ENCODE data around the gene COL5A1. TPM values are rescaled to one million over a fixed set of nuclear protein-coding genes. Genes with fewer than 3 reads are reported as not detected.

The COL5A1 gene
- total RNA-seq, 2 donors from 2014 or later: 10.9 to 22.0 TPM

DNA sequence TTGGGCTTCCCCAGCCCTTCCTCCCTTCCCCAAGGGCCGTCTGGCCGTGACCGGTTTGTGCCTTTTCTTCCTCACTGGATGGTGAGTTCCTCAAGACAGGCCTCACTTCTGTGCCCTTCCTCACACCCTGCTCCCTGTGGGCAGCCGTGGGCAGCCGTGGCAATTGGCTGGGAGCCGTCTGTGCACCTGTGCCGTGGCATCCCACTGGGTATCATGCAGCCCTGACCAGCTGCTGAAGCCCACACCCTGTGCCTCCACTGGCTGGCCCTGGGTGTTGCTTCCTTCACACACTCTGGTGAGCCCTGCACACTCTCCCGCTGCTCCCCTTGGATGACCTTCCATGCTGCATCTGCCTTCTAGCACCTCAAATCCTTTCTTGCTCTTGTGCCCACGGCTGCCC is 100.2 kb downstream of the COL5A1 start:
- H3K36me3 ChIP-seq: peaks cover 10% of the 10 kb centered on the region
- H3K27ac ChIP-seq: no peak overlapping the region
- no peak for DNase-seq (ENCODE audit: low spot score)
- H3K4me1 ChIP-seq: peaks cover 0 to 11% of the 10 kb centered on the region in 2 donors
- no peaks in the 10 kb centered on the region for H3K9me3 ChIP-seq
- TF ChIP-seq, protein P1, sequence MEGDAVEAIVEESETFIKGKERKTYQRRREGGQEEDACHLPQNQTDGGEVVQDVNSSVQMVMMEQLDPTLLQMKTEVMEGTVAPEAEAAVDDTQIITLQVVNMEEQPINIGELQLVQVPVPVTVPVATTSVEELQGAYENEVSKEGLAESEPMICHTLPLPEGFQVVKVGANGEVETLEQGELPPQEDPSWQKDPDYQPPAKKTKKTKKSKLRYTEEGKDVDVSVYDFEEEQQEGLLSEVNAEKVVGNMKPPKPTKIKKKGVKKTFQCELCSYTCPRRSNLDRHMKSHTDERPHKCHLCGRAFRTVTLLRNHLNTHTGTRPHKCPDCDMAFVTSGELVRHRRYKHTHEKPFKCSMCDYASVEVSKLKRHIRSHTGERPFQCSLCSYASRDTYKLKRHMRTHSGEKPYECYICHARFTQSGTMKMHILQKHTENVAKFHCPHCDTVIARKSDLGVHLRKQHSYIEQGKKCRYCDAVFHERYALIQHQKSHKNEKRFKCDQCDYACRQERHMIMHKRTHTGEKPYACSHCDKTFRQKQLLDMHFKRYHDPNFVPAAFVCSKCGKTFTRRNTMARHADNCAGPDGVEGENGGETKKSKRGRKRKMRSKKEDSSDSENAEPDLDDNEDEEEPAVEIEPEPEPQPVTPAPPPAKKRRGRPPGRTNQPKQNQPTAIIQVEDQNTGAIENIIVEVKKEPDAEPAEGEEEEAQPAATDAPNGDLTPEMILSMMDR (IDR thresholded peaks at IDR 0.05): no peak
- no peak overlapping the region for H3K4me3 ChIP-seq
- no peaks in the 10 kb centered on the region for H3K27me3 ChIP-seq

DNA sequence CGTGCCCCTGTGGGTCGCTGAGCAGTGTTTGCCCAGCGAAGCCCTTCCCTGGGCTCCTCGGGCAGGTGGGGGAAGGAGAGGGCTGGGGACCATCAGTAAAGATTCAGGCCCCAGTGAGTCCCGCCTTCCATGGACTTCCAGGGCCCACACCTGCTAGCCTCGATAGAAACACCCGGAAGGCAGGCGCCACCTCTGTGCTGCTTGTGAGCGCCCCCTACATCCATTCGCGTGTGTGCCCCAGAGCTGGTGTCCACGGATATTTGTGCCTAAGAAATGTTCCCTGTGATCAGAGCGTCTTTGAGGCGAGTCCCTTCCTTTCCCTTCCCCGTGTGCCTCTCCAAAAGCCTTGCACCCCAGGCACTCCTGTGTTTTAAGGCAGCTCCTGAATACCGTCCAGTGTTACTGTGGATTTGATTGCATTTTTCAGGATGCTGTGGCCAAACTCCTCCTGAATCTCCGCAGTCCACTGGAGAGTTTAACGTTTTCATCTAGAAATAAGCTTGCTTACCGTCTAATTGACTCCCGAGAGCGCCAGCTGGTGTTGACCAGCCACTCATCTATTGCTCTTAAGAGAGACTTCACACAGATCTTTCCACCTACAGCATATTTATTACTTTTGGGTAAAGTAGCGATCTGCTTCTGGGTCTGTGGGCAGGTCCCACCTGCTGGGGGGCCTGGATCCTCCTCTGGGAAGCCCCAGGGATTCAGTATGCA is 101.4 kb downstream of the COL5A1 start:
- TF ChIP-seq, protein P1 (IDR thresholded peaks at IDR 0.05): no peak
- no peaks in the 10 kb centered on the region for H3K27me3 ChIP-seq
- H3K9me3 ChIP-seq: no peaks in the 10 kb centered on the region
- no peak overlapping the region for H3K27ac ChIP-seq
- H3K4me1 ChIP-seq: peaks cover 0 to 5% of the 10 kb centered on the region in 2 donors
- H3K36me3 ChIP-seq: peaks cover 10% of the 10 kb centered on the region
- H3K4me3 ChIP-seq: no peak overlapping the region
- no peak for DNase-seq (ENCODE audit: low spot score)

DNA sequence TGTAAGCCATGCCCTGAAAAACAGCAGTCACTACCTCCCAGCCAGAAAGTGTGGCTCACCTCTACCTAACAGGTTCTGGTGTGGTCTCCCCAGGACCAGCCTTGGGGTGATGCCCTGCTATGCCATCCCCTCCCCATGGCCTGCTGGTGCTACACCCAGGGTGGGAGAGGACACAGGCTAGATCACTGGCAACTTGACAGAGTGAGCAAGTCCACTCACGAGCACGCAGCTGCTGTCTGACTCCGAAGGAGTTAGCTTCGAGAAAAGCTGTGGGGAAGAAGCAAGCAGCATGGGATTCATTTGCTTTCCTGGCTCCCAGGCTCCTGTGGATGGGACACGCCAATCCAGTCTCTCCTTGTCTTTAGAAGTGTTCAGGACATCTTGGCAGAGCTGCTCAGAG is 102.2 kb downstream of the COL5A1 start:
- H3K36me3 ChIP-seq: peaks cover 10% of the 10 kb centered on the region
- H3K9me3 ChIP-seq: no peaks in the 10 kb centered on the region
- DNase-seq (ENCODE audit: low spot score): no peak
- no peak overlapping the region for H3K4me3 ChIP-seq
- H3K27ac ChIP-seq: no peak overlapping the region
- H3K4me1 ChIP-seq: peaks cover 0 to 2% of the 10 kb centered on the region in 2 donors
- H3K27me3 ChIP-seq: no peaks in the 10 kb centered on the region
- TF ChIP-seq, protein P1 (IDR thresholded peaks at IDR 0.05): no peak

DNA sequence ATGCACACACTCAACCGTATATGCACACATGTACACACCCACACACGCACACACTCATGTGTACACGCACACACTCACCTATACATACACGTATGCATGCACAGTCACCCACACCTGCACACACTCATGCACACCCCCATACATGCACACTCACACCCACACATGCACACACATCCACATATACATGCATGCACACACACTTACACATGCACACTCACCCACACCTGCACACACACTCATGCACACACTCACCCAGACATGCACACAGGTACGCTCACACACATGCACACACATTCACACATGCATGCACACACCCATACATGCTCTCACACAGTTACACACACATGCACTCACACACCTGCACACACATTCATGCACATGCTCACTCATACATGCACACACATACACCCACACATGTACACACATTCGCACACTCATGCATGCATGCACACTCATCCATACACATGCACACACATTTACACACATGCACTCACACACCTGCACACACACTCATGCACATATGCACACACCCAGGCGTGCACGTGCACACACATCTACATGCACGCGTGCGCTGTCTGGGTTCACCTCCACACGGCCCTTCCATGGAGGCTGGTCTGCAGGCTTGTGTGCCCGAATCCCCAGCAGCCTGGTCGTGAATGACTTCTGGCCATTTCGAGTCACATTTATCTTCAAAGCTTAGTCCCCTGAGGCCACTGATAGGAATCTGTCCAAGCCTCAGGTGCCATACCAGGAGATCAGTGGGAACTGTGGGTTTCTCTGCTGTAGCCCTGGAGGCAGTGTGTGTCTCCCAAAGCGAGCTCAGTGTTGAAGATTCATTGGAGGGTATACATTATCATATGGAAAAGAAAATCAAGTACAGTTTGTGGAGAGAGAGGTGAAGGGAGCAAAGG is 103.0 kb downstream of the COL5A1 start:
- Histone ChIP-seq H3K4me1 (no peaks in the 10 kb centered on the region), H3K27ac (no peak overlapping the region), H3K27me3 (no peaks in the 10 kb centered on the region), H3K4me3 (no peak overlapping the region), H3K9me3 (no peaks in the 10 kb centered on the region), H3K36me3 (peaks cover 10% of the 10 kb centered on the region)
- TF ChIP-seq, protein P1 (IDR thresholded peaks at IDR 0.05): no peak
- no peak for DNase-seq (ENCODE audit: low spot score)

DNA sequence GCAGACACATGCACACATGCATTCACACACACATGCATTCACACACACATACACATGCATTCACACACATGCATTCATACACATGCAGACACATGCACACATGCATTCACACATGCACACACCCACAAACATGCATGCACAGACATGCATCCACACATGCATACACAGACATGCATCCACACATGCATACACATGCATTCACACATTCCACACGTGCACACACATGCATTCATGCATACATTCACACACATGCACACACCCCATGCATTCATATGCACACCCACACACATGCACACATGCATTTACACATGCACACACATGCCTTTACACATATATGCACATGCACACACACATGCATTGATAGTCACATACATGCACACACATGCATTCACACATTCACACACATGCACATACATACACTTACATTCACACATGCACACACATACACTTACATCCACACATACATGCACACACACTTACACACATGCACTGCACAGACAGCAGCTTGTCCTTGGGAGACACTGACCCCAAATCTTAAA is 106.4 kb downstream of the COL5A1 start:
- H3K4me1 ChIP-seq: no peaks in the 10 kb centered on the region
- H3K27ac ChIP-seq: no peak overlapping the region
- TF ChIP-seq, protein P1 (IDR thresholded peaks at IDR 0.05): no peak
- no peaks in the 10 kb centered on the region for H3K9me3 ChIP-seq
- H3K36me3 ChIP-seq: peaks cover 14% of the 10 kb centered on the region
- no peak for DNase-seq (ENCODE audit: low spot score)
- H3K4me3 ChIP-seq: no peak overlapping the region
- H3K27me3 ChIP-seq: no peaks in the 10 kb centered on the region

Measured in right atrium auricular region (tissue), 2 donors.